ENCODE measurements around the gene EVL.

- TF ChIP-seq, protein P1, sequence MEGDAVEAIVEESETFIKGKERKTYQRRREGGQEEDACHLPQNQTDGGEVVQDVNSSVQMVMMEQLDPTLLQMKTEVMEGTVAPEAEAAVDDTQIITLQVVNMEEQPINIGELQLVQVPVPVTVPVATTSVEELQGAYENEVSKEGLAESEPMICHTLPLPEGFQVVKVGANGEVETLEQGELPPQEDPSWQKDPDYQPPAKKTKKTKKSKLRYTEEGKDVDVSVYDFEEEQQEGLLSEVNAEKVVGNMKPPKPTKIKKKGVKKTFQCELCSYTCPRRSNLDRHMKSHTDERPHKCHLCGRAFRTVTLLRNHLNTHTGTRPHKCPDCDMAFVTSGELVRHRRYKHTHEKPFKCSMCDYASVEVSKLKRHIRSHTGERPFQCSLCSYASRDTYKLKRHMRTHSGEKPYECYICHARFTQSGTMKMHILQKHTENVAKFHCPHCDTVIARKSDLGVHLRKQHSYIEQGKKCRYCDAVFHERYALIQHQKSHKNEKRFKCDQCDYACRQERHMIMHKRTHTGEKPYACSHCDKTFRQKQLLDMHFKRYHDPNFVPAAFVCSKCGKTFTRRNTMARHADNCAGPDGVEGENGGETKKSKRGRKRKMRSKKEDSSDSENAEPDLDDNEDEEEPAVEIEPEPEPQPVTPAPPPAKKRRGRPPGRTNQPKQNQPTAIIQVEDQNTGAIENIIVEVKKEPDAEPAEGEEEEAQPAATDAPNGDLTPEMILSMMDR (IDR thresholded peaks at IDR 0.05; ENCODE audit: low read depth, low read length), result no peak
- TF ChIP-seq MAX (IDR thresholded peaks at IDR 0.05; ENCODE audit: low read depth, low read length) (no peak), POLR2A (IDR thresholded peaks at IDR 0.05; ENCODE audit: extremely low read depth, insufficient read length) (no peak)
These were observed 46.7 kb upstream of the EVL start for GRCh38 chr14:100018482-100018881.
